HG02970 (cell line): ENCODE measurements around the gene SH3D19.
"Not testable (repeated sequence)": the region's sequence is repeated elsewhere in the genome, so short reads cannot be mapped to it uniquely, and the experiment has no call there.

Experiments
- ATAC-seq: cut with Tn5 transposase; IDR thresholded peaks from one replicate; pipeline ENCODE4 v1.9.1; 2021; ENCODE audit warnings: mild to moderate bottlenecking, moderate library complexity, moderate number of reproducible peaks; ENCODE audit not compliant: unreplicated experiment, low FRiP score

SH3D19 gene

DNA sequence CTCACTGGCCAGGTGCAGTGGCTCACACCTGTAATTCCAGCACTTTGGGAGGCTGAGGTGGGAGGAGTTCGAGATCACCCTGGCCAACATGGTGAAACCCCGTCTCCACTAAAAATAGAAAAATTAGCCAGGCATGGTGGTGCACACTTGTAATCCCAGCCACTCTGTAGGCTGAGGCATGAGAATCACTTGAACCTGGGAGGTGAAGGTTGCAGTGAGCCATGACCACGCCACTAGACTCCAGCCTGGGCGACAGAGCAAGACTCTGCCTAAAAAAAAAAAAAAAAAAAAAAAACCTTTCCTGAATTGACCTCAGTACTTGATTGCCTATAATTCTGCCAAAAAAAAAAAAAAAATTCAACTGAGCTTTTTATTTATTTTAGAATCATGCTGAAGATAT lies 3.2 kb downstream of the SH3D19 start:
- ATAC-seq: not testable (repeated sequence)

- no peak for ATAC-seq
These were observed 3.8 kb downstream of the SH3D19 start for GRCh38 chr4:151321586-151321985.

DNA sequence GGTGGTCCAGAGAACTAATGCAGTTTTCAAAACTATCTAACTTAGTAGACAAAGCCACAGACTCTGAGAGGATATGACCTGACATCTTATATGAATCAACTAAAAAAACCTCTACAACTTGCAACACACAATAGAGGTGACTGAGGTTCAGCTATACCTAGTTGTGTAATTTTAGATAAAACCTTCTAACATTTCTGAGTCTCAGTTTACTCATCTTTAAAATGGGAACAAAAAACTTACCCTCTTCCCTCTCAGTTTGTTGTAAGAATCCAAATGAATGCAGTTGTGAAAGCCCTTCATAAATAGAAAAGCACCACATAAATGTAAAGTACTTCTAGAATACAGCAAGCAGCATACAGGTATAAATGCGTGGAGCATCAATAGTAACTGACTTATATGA lies 5.9 kb downstream of the SH3D19 start:
- no peak for ATAC-seq

DNA sequence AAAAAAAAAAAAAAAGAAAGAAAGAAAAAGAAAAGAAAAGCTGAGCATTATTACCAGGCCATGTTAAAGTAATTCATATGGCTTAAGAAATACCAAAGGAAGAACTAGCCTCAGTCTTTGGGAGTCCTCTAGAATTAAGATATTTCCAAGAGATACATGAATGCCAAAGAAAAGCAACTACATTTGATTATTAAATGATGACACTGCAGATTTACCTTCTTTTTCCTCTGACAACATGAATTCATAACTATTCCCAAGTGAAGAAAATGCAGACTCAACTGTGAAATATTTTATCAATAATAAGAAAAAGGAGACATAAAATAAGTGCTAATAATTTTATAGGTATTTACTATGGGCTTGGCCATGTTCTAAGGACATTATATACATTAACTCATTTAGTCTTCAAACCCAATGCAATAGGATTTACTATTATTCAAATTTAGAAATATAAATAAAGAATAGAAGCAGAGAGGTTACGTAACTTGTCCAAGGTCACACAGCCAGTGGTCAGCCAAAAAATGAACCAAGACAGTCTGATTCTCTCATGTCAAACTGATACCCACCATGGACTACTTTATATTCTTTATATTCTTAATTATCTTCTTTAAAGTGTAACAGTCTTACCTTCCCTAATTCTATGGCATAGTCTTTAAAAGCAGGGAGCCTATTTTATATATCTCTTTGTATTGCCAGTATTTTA lies 6.9 kb downstream of the SH3D19 start:
- no peak for ATAC-seq

DNA sequence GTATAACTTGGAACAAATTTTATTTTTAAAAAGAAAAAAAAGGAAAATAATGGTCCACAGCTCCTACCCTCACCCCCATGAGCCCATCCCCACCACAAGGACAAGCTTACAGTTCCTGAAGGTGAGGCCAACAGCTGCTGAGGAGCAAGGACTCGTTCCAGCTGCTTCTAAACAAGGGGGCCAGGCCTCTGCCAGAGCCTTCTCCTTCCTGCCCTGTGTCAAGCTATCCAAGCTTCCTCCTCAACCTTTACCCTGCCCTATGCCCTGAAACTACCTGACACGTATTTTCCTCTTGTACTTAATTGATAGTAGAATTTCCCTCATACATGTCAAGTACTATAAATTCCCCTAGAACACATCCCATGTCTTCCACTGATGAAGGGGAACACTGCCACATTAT lies 8.8 kb downstream of the SH3D19 start:
- ATAC-seq: no peak

DNA sequence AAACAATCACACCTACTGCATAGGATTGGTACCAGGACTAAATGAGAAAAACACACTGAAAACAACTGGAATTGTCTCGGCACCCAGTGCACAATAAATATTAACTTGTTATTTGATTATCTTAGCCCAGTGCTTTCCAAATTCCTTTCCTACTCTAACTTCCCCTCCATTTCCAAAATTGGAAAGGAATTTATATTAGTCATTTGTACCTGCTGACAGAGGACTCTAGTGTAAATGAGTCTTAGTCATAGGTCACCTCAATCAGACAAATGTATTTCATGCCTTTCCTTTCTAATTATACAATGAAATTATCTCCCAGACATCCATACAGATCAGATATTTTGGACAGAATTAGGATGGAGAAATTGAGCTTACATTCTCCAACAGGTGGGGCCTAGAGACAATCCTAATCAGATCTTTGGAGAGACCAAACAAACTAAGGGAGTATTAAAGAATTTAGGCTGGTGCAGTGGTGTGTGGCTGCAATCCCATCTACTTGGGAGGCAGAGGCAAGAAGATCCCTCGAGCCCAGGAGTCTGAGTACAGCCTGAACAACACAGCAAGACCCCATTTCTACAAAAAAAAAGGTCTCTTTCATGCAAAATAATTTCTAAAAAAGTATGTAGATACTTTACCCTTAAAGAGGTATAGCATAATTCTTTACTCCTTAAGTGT lies 10.1 kb downstream of the SH3D19 start:
- ATAC-seq: no peak

- ATAC-seq: no peak
These were observed 10.9 kb downstream of the SH3D19 start for GRCh38 chr4:151314479-151314878.

DNA sequence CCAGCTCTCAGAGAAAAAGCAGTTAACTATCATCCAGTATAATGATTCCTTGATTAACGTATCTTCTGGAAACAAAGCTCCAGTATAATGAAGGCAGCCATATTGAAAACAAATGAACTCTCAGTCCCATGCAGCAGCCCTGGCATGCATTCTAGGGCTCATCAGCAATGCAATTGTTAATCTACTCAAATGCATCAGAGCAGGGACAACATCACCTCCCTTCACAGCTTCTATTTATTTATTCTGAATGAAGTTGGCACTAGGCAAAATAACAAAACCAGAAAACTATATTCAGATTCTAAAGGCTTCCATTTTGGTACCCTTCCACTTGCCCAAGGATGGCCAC lies 11.4 kb downstream of the SH3D19 start:
- ATAC-seq: no peak

GRCh38 chr4:151313306-151314009 lies 11.9 kb downstream of the SH3D19 start:
- ATAC-seq: no peak

DNA sequence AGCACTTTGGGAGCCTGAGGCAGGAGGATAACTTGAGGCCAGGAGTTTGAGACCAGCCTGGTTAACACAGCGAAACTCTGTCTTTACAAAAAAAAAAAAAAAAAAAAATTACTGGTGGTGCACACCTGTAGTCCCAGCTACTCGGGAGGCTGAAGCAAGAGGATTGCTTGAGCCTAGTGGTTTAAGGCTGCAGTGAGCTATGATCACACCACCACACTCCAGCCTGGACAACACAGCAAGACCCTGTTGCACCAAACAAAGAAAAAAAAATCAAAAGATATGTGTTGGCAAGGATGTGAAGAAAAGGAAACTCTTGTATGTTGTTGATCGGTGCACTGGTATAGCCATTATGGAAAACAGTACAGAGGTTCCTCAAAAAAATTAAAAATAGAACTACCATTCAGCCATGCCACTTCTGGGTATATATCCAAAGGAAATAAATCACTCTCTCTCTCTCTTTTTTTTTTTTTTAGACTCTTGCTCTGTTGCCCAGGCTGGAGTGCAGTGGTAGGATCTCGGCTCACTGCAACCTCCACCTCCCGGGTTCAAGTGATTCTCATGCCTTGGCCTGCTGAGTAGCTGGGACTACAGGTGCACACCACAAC lies 15.2 kb downstream of the SH3D19 start:
- ATAC-seq: no peak

DNA sequence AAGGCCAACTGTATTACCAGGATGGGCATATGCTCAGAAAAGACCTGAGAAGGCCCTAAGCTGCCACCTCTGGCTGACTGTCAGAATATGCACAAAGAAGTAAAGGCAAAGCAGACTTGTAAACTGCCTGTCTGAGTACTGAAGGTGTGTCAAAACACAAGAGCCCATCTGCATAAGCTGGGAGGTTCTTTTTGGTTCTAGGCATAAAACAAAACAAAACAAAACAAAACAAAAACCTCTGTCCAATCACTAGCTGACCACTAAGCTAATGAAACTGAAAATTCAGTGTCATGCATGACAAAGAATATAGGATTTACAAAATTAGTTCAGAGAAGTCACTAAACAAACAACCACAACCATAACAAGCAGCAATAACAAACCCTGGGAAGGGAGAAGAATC lies 20.6 kb downstream of the SH3D19 start:
- no peak for ATAC-seq

- no peak for ATAC-seq
These were observed 21.2 kb downstream of the SH3D19 start for GRCh38 chr4:151304226-151304625.

DNA sequence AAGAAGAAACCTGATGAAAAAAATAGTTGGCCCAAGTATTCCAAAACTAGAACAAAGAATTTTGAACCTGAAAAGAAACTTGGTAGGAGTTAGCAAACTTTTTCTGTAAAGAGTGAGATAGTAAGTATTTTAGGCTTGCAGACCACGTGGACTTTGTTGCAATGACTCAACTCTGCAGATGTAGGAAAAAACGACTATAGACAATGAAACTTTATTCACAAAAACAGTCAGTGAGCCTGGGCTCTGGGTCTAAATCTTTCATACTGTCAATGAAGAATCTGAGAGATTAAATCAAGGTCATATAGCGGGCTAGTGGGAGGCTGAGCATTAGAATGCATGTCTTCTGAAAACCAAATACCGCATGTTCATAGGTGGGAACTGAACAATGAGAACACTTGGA lies 23.0 kb downstream of the SH3D19 start:
- no peak for ATAC-seq

DNA sequence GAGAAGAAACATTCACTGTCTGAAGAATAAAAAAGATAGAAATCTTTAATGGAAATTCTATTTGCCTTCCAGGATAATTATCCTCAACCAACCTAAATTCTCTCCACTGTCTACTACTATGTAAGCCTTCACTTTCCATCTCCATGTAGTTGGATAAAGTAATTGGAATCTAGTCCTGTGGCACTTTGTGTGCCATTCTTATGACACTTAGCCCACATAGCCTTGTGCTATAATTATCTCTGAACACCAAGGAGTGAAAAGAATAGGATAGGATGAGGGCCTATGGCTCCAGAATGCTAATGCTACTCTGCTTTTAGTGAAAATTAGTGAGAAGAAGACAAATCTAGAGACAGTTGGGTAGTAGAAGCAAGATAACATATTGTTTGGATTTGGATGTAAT lies 28.2 kb downstream of the SH3D19 start:
- no peak for ATAC-seq

- ATAC-seq: no peak
These were observed 29.2 kb downstream of the SH3D19 start for GRCh38 chr4:151296227-151296626.

- no peak for ATAC-seq
These were observed 30.4 kb downstream of the SH3D19 start for GRCh38 chr4:151294833-151295496.

DNA sequence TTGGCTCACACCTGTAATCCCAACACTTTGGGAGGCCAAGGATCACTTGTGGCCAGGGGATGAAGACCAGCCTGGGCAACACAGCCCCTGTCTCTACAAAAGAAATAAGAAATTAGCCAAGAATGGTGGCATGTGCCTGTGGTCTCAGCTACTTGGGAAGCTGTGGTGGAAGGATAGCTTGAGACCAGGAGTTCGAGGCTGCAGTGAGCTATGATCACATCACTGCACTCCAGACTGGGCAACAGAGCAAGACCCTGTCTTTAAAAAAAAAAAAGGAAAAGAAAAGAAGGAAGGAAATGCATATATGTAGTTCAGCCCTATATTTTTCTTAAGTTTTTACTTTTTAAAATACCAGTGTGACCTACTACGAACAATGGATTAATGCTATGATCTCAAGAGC lies 33.4 kb downstream of the SH3D19 start:
- ATAC-seq: no peak

- ATAC-seq: no peak
These were observed 33.9 kb downstream of the SH3D19 start for GRCh38 chr4:151291485-151291884.

GRCh38 chr4:151287409-151287808 lies 38.0 kb downstream of the SH3D19 start:
- ATAC-seq: no peak

- no peak for ATAC-seq
These were observed 40.7 kb downstream of the SH3D19 start for GRCh38 chr4:151284534-151285245.
